ENCODE data around the gene ABCG1. TPM values are rescaled to one million over a fixed set of nuclear protein-coding genes. Genes with fewer than 3 reads are reported as not detected.

The ABCG1 gene
- total RNA-seq, 4 donors from 2014 or later: 33.0 to 68.5 (median 40.8) TPM

DNA sequence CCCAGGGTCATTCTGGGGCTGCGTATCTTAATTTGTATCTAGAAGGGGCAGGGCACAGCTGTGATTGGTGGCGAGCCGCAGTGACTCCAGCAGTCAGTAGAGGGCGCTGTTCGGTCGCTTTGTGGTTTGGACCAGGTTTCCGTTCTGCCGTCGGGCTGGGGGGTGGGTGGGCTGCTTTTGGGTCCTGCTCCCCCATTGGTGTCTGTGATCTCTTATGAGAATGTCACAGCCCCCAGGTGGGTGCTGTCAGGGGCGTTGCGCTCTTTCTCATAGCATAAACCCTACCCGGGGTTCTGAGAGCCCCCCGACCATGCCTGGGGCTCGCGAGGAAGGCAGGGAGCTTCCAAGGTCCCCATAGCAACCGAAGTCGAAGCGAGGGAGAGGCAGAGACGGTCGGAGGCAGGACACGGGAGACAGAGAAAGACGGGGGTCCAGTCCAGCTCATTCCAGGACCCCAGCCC, 90.8 kb downstream of the ABCG1 start:
- Histone ChIP-seq H3K4me1 (peaks cover 0 to 32% (median 6%) of the 10 kb centered on the region in 4 donors), H3K27ac (peak overlapping the region in 1 of 4 donors; percentile 44), H3K36me3 (no peaks in the 10 kb centered on the region), H3K27me3 (no peaks in the 10 kb centered on the region), H3K4me3 (peak overlapping the region in 1 of 4 donors; percentile 16), H3K9me3 (no peaks in the 10 kb centered on the region)
- DNase-seq: peak; percentile 42 to 89 (median 85)
- TF ChIP-seq, protein P1, sequence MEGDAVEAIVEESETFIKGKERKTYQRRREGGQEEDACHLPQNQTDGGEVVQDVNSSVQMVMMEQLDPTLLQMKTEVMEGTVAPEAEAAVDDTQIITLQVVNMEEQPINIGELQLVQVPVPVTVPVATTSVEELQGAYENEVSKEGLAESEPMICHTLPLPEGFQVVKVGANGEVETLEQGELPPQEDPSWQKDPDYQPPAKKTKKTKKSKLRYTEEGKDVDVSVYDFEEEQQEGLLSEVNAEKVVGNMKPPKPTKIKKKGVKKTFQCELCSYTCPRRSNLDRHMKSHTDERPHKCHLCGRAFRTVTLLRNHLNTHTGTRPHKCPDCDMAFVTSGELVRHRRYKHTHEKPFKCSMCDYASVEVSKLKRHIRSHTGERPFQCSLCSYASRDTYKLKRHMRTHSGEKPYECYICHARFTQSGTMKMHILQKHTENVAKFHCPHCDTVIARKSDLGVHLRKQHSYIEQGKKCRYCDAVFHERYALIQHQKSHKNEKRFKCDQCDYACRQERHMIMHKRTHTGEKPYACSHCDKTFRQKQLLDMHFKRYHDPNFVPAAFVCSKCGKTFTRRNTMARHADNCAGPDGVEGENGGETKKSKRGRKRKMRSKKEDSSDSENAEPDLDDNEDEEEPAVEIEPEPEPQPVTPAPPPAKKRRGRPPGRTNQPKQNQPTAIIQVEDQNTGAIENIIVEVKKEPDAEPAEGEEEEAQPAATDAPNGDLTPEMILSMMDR (IDR thresholded peaks at IDR 0.05): peak in 5 of 6 experiments; percentile 58 to 87 (median 82)
- TF ChIP-seq POLR2A (IDR thresholded peaks at IDR 0.05): no peak

GRCh38 chr21:42310411-42311001, 91.6 kb downstream of the ABCG1 start:
- no peak for TF ChIP-seq POLR2A (IDR thresholded peaks at IDR 0.05)
- TF ChIP-seq, protein P1 (IDR thresholded peaks at IDR 0.05): no peak
- peaks cover 0 to 39% (median 6%) of the 10 kb centered on the region in 4 donors for H3K4me1 ChIP-seq

DNA sequence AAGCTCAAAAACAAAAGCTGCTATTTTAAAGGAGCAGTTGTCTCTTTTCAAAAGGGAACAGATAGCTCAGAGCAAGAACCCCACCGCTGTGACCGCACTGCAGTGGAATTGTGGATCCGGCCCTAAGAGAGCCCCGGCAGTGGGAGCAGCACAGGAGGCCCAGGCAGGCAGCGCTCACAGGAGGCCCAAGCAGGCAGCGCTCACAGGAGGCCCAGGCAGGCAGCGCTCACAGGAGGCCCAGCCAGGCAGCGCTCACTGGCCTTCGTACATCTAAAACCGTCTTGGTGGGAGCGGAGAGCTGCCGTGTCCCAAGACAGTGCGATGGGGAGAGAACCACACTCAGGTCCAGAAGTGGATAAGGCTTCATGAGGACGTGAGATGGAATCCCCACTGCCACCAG, 92.2 kb downstream of the ABCG1 start:
- no peaks in the 10 kb centered on the region for H3K27me3 ChIP-seq

More at GRCh38 chr21:42310411-42311001, 91.6 kb downstream of the ABCG1 start:
- Histone ChIP-seq H3K27me3 (no peaks in the 10 kb centered on the region), H3K36me3 (no peaks in the 10 kb centered on the region), H3K9me3 (no peaks in the 10 kb centered on the region), H3K4me3 (no peak overlapping the region), H3K27ac (peak overlapping the region in 1 of 4 donors; percentile 44)
- DNase-seq: peak in 1 of 3 donors; percentile 69

DNA sequence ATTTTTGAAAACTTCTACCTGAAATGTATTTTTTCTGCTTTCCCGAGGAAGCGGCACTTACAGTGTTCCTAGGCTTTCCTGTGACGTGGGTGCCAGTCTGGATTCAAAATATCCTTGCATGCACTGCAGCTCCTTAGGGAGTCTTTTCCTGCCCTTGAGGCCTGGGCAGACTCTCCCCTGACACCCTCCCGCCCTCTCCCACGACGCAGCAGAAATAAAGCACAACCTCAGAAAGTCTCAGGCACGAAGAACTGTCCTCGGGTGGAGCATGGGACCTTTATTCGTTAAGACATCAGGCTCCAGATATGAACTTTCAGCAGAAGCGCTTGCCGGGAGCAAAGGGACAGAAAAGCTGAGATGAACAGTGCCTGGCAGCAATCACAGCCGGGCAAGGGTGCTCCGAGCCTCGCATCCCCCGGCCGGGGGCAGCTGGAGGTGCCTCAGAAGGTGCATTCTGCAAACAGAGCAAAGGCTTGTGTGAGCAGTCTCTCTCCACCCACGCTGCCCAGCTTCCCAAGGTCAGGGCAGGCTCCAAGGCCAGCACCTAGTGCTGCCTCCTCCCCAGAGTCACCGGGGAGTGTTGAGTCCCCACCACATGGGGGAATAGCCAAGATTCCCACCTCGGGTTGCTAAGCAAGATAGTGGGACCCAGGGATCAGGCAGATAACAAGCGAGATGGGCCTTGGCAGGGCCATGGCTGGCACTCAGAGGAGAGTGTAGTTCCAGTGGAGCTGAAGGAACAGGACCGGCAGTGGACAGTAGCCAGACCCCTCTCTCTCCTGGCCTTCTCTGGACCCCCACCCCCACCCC, 93.1 kb downstream of the ABCG1 start:
- no peaks in the 10 kb centered on the region for H3K9me3 ChIP-seq
- H3K4me3 ChIP-seq: peak overlapping the region in 2 of 4 donors; percentile 45 to 47
- H3K27ac ChIP-seq: peak overlapping the region in 3 of 4 donors; percentile 68 to 92 (median 91)
- peaks cover 0 to 42% (median 6%) of the 10 kb centered on the region in 4 donors for H3K4me1 ChIP-seq
- no peaks in the 10 kb centered on the region for H3K36me3 ChIP-seq
- peak in 1 of 3 donors; percentile 72 for DNase-seq
- H3K27me3 ChIP-seq: no peaks in the 10 kb centered on the region
- TF ChIP-seq, protein P1 (IDR thresholded peaks at IDR 0.05): no peak
- no peak for TF ChIP-seq POLR2A (IDR thresholded peaks at IDR 0.05)

More for the DNA sequence above, 92.2 kb downstream of the ABCG1 start:
- H3K9me3 ChIP-seq: no peaks in the 10 kb centered on the region
- peak overlapping the region in 1 of 4 donors; percentile 91 for H3K27ac ChIP-seq
- TF ChIP-seq, protein P1 (IDR thresholded peaks at IDR 0.05): no peak
- no peak for TF ChIP-seq POLR2A (IDR thresholded peaks at IDR 0.05)
- peaks cover 0 to 42% (median 6%) of the 10 kb centered on the region in 4 donors for H3K4me1 ChIP-seq
- peak in 1 of 3 donors; percentile 47 for DNase-seq
- H3K4me3 ChIP-seq: no peak overlapping the region
- no peaks in the 10 kb centered on the region for H3K36me3 ChIP-seq

- H3K27me3 ChIP-seq: no peaks in the 10 kb centered on the region
- no peaks in the 10 kb centered on the region for H3K9me3 ChIP-seq
- H3K36me3 ChIP-seq: no peaks in the 10 kb centered on the region
- TF ChIP-seq POLR2A (IDR thresholded peaks at IDR 0.05): no peak
- TF ChIP-seq, protein P1 (IDR thresholded peaks at IDR 0.05): no peak
- DNase-seq: peak in 1 of 3 donors; percentile 75
- peak overlapping the region in 2 of 4 donors; percentile 45 to 47 for H3K4me3 ChIP-seq
- H3K4me1 ChIP-seq: peaks cover 0 to 42% (median 6%) of the 10 kb centered on the region in 4 donors
- peak overlapping the region in 3 of 4 donors; percentile 68 to 92 (median 91) for H3K27ac ChIP-seq
Observed at GRCh38 chr21:42312626-42313104, 93.7 kb downstream of the ABCG1 start.

Measured in Peyer's patch (tissue), 4 donors.